T1000 (cell line): ENCODE measurements around the gene ATP7B.

Experiments used
- DNase-seq: peaks from one replicate; lab custom pipeline; 2025; ENCODE audit warnings: mixed read lengths; lab: John Stamatoyannopoulos, UW

ATP7B gene

GRCh38 chr13:51950722-51951121, 60.5 kb downstream of the ATP7B start:
- no peak for DNase-seq

- DNase-seq = no peak
Observed at GRCh38 chr13:51946163-51946669, 65.0 kb downstream of the ATP7B start.

GRCh38 chr13:51945149-51945548, 66.1 kb downstream of the ATP7B start:
- DNase-seq = no peak

DNA sequence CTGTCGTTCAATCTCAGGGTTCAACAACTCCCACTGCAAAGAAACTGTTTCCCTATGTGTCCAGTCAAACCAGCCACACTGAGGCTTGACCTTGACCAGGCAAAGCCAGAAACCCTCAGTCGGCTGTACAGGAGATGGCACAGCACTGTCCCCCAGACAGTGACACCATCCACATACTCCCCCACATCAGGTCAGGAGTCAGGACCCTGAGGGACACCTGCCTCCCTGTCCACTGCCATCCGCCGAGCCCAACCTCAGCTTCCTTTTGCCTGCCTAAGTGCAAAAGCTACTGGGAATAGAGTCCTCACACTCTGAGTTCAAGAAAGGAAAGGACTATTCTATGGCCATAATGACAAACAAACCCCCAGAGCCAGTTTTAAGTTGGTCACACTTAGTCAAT, 66.8 kb downstream of the ATP7B start:
- no peak for DNase-seq

GRCh38 chr13:51943721-51944120, 67.5 kb downstream of the ATP7B start:
- DNase-seq = no peak

DNA sequence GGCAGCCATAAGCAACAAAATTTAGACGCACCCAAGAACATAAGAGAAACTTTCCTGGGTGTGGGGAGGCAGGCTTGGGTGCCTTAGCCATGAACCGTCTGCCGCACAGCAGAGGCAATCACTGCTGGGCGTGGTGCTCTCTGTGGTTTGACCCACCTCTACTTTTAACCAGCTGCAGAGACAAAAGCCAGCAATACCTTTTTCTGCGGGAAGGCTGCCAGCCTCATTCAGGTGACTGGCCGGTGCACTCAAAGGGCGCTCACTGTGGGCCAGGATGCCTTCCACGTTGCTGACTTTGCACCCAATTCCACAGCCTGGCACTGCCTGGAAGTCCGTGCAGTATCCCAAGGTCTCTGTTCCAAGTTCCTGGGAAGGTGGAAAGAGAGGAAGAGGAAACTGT, 69.1 kb downstream of the ATP7B start:
- no peak for DNase-seq

GRCh38 chr13:51938454-51938853, 72.8 kb downstream of the ATP7B start:
- no peak for DNase-seq

GRCh38 chr13:51937320-51938290, 73.6 kb downstream of the ATP7B start:
- no peak for DNase-seq

DNA sequence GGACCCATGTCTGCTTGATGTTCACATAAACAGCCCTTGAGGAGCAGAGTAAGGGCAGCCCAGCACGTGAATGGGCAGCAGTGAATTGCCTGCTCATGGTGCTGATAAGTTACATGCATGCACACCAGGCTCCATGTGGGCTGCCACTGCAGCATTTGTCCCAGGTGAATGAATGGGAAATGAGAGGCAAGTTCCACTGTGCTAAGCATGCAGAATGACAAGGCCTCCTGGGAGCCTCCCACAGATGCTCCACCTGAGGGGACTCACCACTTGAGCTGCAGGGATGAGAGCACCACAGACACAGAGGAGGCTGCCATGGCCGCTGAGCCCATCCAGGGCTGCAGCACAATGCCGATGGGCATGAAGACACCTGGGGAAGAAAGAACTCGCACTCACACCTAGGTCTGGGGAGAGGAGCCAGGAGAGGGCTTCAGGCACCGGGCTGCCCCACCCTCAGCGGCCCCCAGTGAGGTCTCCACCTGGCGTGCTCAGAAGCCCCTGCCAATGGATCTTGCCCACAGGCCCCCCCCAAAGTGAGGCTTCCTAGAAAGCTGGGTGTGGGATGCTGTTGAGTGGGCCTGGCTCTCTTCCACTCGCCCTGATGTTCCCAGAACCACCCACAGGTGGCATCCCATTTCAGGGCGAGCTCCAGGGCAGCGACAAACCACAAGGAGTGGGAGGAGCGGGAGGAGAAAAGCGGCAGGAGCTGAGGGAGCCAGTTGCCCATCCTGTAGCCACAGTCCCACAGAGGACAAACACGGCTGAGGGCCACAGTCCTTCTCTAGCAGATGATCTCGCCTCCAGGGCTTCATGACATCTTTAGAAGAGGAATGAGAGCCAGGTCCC, 75.7 kb downstream of the ATP7B start:
- DNase-seq = no peak

DNA sequence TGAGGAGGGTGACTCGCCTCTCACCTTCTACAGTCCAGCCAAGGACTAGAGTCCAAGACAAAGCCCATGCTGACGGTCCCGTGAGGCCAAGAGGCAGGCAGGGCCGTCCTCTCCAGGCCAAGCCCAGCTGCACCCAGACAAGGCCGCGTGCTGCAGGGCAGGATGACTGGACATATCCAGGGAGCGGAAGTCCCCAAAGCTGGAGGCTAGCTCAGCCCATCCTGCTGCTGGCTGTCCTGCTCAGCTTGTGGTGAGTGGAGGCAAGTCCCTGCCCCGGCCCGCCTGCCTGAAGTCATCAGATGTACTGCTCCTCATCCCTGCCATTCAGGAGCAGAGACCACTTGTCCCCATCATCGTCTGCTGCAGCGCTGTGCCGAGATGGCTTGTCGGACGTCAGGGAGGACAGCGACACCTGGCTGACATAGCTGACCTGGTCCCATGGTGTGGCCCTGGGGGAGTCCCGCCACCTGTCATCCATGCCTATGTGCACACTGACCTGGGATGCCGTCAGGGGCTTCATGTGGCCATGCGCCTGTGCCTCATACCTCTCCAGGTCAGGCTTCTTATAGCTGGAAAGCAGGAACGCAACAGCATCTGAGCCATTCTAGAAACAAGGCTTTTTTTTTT, 76.7 kb downstream of the ATP7B start:
- no peak for DNase-seq

DNA sequence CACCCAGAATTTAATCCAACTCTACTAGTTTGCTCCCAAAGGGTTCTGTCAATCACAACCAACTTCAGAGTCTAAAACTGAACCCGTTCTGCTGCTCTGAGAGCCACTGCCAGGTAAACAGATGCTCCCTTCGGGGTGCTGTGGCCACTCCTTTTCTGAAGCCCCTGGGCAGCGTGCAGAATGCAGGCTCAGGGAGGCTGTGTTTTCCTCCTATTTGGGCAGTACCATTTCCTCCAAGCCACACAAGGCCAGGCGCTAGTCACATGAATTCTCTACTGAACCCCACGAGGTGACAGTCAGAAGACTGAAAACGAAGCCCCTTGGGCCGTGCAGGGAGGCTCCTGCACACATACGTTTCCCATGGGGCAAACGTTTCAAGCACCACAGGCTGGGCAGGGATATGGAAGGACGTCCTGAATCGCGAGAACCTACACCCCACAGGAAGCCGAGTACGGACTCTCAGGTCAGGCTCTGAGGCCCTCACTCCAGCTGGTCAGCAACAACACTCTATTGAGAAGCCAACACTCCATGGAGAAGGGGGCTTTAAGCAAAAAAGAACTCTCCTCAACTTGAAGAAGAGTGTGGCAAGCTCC, 77.7 kb downstream of the ATP7B start:
- no peak for DNase-seq

GRCh38 chr13:51932231-51932630, 79.0 kb downstream of the ATP7B start:
- DNase-seq = no peak

DNA sequence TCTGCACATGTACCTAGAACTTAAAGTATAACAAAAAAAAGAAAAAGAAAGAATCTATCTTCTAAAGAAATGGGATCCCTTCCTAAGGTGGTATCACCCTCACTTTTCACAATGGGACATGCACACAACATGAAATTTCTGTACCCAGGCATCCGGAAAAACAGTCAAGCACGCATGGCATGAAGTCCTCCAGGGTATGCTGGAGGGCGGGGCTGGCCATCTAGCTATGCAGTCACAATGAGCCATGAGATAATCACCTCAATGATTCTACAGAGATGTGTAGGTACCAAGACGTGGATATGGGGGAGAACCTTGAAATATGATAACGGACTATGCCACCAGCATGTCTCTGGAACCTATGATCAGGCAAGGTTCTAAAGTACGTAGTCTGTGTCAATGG, 79.6 kb downstream of the ATP7B start:
- DNase-seq = no peak

GRCh38 chr13:51929699-51930098, 81.6 kb downstream of the ATP7B start:
- no peak for DNase-seq

- no peak for DNase-seq
Observed at GRCh38 chr13:51928231-51928630, 83.0 kb downstream of the ATP7B start.

- no peak for DNase-seq
Observed at GRCh38 chr13:51927129-51927528, 84.1 kb downstream of the ATP7B start.

DNA sequence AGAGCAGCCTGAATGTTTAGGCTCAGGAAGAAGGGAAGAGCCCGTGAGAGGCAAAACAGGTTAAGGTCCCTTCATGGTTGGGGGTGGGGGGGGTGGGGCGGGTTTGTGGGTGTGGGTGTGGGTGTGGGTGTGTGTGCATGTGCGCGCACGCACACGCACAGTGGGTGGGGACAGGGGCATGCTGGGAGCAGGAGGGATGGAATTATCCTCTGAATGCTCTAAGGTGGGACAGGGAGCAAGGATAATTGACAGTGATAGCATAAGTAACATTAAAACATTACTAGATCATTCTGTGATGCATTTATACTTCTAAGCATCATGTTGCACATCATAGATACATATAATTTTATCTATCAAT, 84.7 kb downstream of the ATP7B start:
- DNase-seq = no peak

DNA sequence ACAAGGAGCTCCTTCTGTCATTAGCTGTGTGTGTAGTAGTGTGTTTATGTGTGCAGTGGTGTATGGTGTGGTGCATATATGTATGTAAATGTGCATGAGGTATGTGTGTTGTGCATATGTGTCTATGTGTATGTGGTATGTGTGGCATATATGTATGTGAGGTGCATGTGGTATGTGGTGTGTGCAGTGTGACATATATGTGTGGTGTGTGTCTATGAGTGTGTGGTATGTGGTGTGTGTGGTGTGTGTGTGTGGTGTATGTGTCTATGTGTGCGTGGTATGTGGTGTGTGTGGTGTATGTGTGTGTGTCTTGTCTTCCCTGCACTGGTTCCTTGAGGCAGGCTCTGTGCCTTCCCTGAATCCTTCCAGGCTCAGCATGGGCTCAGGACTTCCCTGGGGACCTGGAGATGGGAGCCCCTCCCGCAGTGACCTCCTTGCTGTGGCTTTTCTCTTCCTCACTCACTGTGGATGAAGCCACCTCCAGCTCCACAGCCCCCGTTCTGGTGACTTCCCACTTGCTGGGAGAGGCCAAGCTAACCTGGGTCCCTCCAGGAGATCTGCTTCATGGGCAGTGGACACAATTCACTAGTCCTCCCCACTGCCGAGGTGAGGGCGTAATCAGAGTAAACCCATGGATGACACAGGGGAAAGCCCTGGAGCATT, 85.3 kb downstream of the ATP7B start:
- no peak for DNase-seq

DNA sequence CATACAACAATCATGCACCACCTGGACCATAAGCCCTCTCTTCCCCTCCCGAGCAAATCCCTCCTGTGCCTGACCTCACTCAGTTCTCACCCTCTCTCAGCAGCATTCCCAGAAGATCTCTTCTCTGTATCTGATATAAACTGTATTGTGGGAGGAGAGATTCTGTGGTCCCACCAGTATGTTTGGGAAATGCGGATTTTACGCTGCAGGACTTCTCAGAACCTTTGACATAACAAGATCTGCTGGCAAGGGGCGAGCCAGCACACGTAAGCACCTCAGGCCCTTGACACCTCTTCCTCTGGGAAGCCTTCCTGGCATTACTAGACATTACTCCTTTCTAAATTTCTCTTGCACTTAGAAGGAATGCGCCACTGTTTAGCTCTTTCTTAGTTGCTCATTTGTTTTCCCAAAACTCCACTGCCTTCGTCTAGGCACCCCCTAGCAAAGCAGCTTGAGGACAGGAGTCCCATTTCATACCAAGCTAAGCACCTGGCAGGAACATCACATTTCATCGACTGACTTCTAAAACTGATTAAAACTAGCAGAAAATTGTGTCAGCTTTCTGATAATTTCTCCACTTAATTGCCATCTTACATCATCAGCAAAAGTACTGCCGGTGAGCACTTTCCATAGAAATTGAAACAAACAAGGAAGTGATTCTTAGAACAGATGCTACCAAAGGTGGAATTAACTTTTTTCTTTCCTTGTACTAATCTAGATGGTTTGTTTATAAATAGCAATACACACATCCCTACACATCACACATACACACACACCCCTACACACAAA, 86.3 kb downstream of the ATP7B start:
- no peak for DNase-seq

- DNase-seq = no peak
Observed at GRCh38 chr13:51923983-51924539, 87.2 kb downstream of the ATP7B start.
